Measurements from ENCODE around the gene SPP1.
"Not testable (repeated sequence)": the region's sequence is repeated elsewhere in the genome, so short reads cannot be mapped to it uniquely, and the experiment has no call there.

The SPP1 gene

DNA sequence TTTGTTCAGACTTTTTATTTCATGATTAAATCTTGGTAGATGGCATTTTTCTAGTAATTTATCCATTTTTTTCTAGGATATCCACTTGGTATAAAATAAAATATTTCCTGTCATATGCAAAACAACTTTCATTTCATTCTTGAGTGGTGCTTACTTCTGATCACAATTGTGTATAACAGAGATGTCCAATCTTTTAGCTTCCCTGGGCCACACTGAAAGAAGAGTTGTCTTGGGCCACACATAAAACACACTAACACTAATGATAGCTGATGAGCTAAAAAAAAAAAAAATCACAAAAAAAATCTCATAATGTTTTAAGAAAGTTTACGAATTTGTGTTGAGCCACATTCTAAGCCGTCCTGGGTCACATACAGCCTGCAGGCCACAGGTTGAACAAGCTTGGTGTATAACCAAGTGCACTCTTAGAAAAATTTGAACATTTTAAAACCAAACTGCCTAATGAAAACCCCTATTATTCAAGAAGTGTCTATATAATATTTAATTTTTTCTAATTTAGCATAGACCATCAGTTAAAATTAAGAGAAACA, 41.3 kb upstream of the SPP1 start:
- no peak for DNase-seq (ENCODE audit: low spot score)
- ChIA-PET POLR2A (ENCODE audit: low non-redundant PET) (no interaction called here), CTCF (interaction anchor here (0.7 to 1.1 kb wide), 2 partner anchors 16 to 26 kb away, joined by 3 read pairs; no protein-coding TSS in a partner anchor)
- no peak overlapping the region for H3K27ac ChIP-seq
- TF ChIP-seq, protein P1, sequence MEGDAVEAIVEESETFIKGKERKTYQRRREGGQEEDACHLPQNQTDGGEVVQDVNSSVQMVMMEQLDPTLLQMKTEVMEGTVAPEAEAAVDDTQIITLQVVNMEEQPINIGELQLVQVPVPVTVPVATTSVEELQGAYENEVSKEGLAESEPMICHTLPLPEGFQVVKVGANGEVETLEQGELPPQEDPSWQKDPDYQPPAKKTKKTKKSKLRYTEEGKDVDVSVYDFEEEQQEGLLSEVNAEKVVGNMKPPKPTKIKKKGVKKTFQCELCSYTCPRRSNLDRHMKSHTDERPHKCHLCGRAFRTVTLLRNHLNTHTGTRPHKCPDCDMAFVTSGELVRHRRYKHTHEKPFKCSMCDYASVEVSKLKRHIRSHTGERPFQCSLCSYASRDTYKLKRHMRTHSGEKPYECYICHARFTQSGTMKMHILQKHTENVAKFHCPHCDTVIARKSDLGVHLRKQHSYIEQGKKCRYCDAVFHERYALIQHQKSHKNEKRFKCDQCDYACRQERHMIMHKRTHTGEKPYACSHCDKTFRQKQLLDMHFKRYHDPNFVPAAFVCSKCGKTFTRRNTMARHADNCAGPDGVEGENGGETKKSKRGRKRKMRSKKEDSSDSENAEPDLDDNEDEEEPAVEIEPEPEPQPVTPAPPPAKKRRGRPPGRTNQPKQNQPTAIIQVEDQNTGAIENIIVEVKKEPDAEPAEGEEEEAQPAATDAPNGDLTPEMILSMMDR (conservative IDR thresholded peaks at IDR 0.05; ENCODE audit: low read depth) = no peak

DNA sequence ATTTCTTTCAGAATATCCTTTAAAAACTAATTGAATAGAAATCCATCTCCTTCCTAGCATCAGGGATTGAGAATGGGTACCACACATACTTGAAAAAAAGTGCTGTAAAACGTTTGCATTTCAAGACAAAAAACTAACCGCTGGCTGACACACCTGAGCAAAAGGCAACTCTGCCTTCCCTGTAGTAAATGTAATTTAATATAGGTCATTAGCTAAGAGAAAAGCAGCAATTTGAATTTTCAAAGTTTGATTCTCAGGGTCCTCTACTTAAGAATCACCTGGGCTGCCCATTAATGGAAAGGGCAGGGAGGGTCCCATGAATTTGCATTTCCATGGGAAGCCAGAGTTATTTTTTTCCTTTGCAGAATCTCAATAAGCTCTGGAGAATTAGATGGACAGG, 40.5 kb upstream of the SPP1 start:
- H3K27ac ChIP-seq = no peak overlapping the region
- TF ChIP-seq, protein P1 (conservative IDR thresholded peaks at IDR 0.05; ENCODE audit: low read depth) = no peak
- no peak for DNase-seq (ENCODE audit: low spot score)
- POLR2A ChIA-PET (ENCODE audit: low non-redundant PET) = no interaction called here
- CTCF ChIA-PET = interaction anchor here (1.1 kb wide), 1 partner anchor 17 kb away, joined by 3 read pairs; no protein-coding TSS in a partner anchor

DNA sequence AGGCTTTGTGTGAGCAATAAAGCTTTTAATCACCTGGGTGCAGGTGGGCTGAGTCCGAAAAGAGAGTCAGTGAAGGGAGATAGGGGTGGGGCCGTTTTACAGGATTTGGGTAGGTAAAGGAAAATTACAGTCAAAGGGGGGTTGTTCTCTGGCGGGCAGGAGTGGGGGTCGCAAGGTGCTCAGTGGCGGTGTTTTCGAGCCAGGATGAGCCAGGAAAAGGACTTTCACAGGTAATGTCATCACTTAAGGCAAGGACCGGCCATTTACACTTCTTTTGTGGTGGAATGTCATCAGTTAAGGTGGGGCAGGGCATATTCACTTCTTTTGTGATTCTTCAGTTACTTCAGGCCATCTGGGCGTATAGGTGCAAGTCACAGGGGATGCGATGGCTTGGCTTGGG, 39.6 kb upstream of the SPP1 start:
- CTCF ChIA-PET; DNase-seq (ENCODE audit: low spot score); POLR2A ChIA-PET (ENCODE audit: low non-redundant PET); H3K27ac ChIP-seq: not testable (repeated sequence)

DNA sequence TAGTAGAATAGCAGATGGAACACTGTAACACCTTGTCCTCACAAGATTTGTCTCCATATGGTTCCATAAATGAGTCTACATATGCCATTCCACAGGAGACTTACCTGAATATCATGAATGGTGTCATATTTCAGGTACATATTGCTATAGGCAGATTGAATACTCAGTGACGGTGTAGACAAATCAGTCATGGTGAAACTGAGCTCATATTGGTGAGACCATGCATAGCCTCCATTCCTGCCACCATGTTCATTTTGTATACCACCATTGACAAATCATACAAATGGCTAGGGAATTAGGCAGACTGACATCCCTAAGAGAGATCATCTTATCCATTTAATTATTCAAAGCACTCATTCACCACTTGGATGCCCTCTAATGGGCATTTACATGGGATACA, 38.0 kb upstream of the SPP1 start:
- CTCF ChIA-PET = no interaction called here
- no peak overlapping the region for H3K27ac ChIP-seq
- DNase-seq (ENCODE audit: low spot score) = no peak
- TF ChIP-seq, protein P1 (conservative IDR thresholded peaks at IDR 0.05; ENCODE audit: low read depth) = no peak
- POLR2A ChIA-PET (ENCODE audit: low non-redundant PET) = no interaction called here

DNA sequence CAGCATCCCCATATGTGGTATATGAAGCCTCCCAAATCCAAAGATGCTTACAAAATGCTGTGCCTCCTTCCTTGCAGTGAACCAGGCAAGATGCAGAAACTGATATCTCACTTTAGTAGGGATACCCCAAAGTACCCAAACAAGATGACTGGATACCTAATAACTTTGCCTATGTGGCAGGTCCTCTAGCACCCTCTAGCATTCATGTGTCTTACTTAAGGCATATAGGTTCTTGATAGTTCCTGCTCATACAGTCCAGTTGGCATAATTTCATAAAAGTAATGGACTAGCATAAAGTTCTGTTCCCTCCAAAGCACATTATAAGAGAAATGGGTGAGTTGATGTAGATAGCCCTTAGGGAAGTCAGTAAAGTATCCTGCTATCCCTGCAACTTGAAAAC, 36.8 kb upstream of the SPP1 start:
- H3K27ac ChIP-seq = no peak overlapping the region
- TF ChIP-seq, protein P1 (conservative IDR thresholded peaks at IDR 0.05; ENCODE audit: low read depth) = no peak
- ChIA-PET CTCF (interaction anchor here (0.6 kb wide), 1 partner anchor 1135 kb away, joined by 3 read pairs; no protein-coding TSS in a partner anchor), POLR2A (ENCODE audit: low non-redundant PET) (no interaction called here)
- no peak for DNase-seq (ENCODE audit: low spot score)

DNA sequence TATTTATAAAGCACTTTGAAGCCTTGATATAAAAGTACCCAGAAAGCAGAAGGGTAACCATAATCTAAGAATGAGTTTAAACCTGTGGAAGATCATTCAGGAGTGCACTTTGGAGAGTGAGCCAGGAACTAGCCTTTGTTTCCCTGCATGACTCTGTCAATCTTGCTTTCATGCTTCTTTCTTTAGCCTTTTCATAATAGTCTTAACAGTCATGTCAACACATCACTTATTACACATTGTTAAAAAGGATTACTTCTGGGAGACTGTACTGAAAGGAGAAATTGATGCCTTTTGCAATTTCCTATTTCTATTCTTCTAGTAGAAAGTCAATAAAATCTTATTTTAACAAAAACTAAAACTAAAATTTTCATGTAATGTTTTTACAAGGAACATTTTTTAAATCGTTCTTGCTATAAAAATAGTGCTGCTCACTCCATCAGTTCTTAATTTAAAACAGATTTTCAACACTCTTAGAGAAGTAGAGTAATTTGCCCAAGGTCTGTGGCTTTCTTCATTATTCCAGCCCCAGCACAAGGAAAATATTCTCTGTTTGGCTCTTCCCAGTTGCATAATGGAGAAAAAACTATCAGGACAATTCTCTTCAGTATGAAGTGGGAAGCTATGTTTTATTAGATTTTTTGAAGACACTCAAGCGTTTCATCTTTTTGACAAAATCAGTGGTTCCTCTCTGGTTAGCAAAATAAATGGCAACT, 35.4 kb upstream of the SPP1 start:
- DNase-seq (ENCODE audit: low spot score) = no peak
- CTCF ChIA-PET = no interaction called here
- POLR2A ChIA-PET (ENCODE audit: low non-redundant PET) = no interaction called here
- TF ChIP-seq, protein P1 (conservative IDR thresholded peaks at IDR 0.05; ENCODE audit: low read depth) = no peak
- no peak overlapping the region for H3K27ac ChIP-seq

DNA sequence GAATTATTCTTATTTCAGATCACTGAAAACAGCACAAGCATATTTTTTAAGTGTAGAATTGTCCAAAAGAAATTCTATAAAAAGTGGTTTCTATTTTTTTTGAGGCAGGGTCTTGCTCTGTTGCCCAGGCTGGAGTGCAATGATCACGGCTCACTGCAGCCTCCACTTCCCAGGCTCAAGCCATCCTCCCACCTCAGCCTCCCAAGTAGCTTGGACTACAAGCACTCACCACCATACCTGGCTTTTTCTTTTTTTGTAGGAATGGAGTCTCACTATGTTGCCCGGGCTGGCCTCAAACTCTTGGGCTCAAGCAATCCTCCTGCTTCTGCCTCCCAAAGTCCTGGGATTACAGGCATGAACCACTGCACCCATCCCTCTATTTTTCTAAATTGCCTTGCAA, 34.7 kb upstream of the SPP1 start:
- POLR2A ChIA-PET (ENCODE audit: low non-redundant PET); CTCF ChIA-PET; H3K27ac ChIP-seq; DNase-seq (ENCODE audit: low spot score): not testable (repeated sequence)
